Endothelial cell of umbilical vein (primary cell): ENCODE data around the gene FAM210B. TPM values are rescaled to one million over a fixed set of nuclear protein-coding genes. Genes with fewer than 3 reads are reported as not detected.

Experiments
- BruUV-seq: library from RNA; stranded (reverse); fragments of 400-500 nt; replicated peaks from 2 replicates; lab custom pipeline; 2021; lab: Mats Ljungman, UMichigan
- CTCF ChIA-PET: fragments of 300-600, 350-600 bp; sonication (Branson Sonifier 250); formaldehyde crosslinking; loops from one replicate; lab custom pipeline; 2021; ENCODE audit warnings: antibody characterized with exemption, inconsistent platforms; lab: Charles Lee
- POLR2A ChIA-PET: fragments of 300-600, 350-600 bp; sonication (Branson Sonifier 250); formaldehyde crosslinking; loops from one replicate; lab custom pipeline; 2021; ENCODE audit warnings: antibody characterized with exemption, inconsistent platforms; lab: Charles Lee
- DNase-seq: peaks from one replicate; pipeline ENCODE4 v3.0.0-alpha.2; 2011; ENCODE audit warnings: low read depth, low spot score
- FAIRE-seq: peaks from 2 replicates; lab custom pipeline; 2011; peaks lifted over from hg19 to GRCh38; lab: Jason Lieb, UNC
- H2AFZ ChIP-seq: 2 replicates; pipeline ENCODE4 v1.6.0; 2012; ENCODE audit warnings: low read depth, low read length, control low read depth, inconsistent platforms
- H3K27ac ChIP-seq: 2 replicates; pipeline ENCODE4 v1.5.1; 2011; ENCODE audit warnings: low read depth, mild to moderate bottlenecking, control low read depth, low read length, moderate library complexity; ENCODE audit not compliant: insufficient read depth
- H3K27me3 ChIP-seq, 2 experiments: 2 replicates each; pipeline versions ENCODE4 v1.6.0 to v1.6.1; 2011; ENCODE audit warnings: low read length in 2 of 2, mixed read lengths in 1 of 2; ENCODE audit not compliant: control insufficient read depth in 2 of 2, insufficient read depth in 2 of 2
- H3K36me3 ChIP-seq, 2 experiments: 2 replicates in 1 of 2; 3 replicates in 1 of 2; pipeline ENCODE4 v1.5.1; 2011; ENCODE audit warnings: low read length in 2 of 2, mild to moderate bottlenecking in 1 of 2, moderate library complexity in 1 of 2; ENCODE audit not compliant: control insufficient read depth in 2 of 2, insufficient read depth in 2 of 2; ENCODE audit errors: extremely low read depth in 1 of 2
- H3K4me1 ChIP-seq: 3 replicates; pipeline ENCODE4 v1.5.1; 2011; ENCODE audit warnings: mild to moderate bottlenecking, low read length; ENCODE audit not compliant: control insufficient read depth, insufficient read depth; ENCODE audit errors: extremely low read depth
- H3K4me2 ChIP-seq: 2 replicates; pipeline ENCODE4 v1.6.1; 2011; ENCODE audit warnings: low read length, control low read depth, mixed read lengths; ENCODE audit not compliant: insufficient read depth
- H3K4me3 ChIP-seq, 3 experiments: fragments of 200-600 bp in 1 of 3; sonication (generic), shearing (Covaris generic) in 1 of 3; replicated peaks in 1 of 3; 2 replicates each; pipeline ENCODE4 v1.5.1; 2011 to 2016; ENCODE audit warnings: control low read depth in 3 of 3, low read length in 3 of 3, mild to moderate bottlenecking in 2 of 3, inconsistent platforms in 1 of 3, low read depth in 1 of 3, moderate library complexity in 1 of 3; ENCODE audit not compliant: insufficient read depth in 1 of 3
- H3K79me2 ChIP-seq: 2 replicates; pipeline ENCODE4 v1.6.0; 2012; ENCODE audit warnings: low read length, inconsistent platforms; ENCODE audit not compliant: control insufficient read depth, insufficient read depth
- H3K9ac ChIP-seq: replicated peaks from 2 replicates; pipeline ENCODE3; 2011; ENCODE audit warnings: low read length, control low read depth; ENCODE audit not compliant: insufficient read depth; ENCODE audit errors: extremely low read depth
- H3K9me1 ChIP-seq: replicated peaks from 3 replicates; pipeline ENCODE4 v1.6.0; 2011; ENCODE audit warnings: mild to moderate bottlenecking, low read length; ENCODE audit not compliant: control insufficient read depth, insufficient read depth; ENCODE audit errors: extremely low read depth
- H3K9me3 ChIP-seq: replicated peaks from 2 replicates; pipeline ENCODE4 v1.5.1; 2012; ENCODE audit warnings: low read length, inconsistent platforms; ENCODE audit not compliant: control insufficient read depth, insufficient read depth
- H4K20me1 ChIP-seq: replicated peaks from 2 replicates; pipeline ENCODE3; 2011; ENCODE audit warnings: mild to moderate bottlenecking, low read length; ENCODE audit not compliant: control insufficient read depth, insufficient read depth; ENCODE audit errors: extremely low read depth
- CTCF ChIP-seq, 2 donors: IDR thresholded peaks; 1 replicate in 1 of 2; 2 replicates in 1 of 2; pipeline ENCODE4 v1.5.1; 2011; ENCODE audit warnings: low read length in 2 of 2, mild to moderate bottlenecking in 2 of 2, moderate library complexity in 2 of 2, control low read depth in 1 of 2, inconsistent platforms in 1 of 2, low read depth in 1 of 2; ENCODE audit not compliant: insufficient read depth in 1 of 2; ENCODE audit errors: extremely low read depth in 1 of 2
- EZH2 ChIP-seq: IDR thresholded peaks from 2 replicates; pipeline ENCODE4 v1.6.1; 2012; ENCODE audit warnings: borderline replicate concordance, low read depth, mild to moderate bottlenecking, moderate library complexity, low read length, inconsistent platforms; ENCODE audit not compliant: severe bottlenecking
- FOS ChIP-seq: IDR thresholded peaks from 2 replicates; pipeline ENCODE4 v1.6.1; 2011; ENCODE audit warnings: mild to moderate bottlenecking, low read length, moderate library complexity, borderline replicate concordance; ENCODE audit not compliant: insufficient read depth
- GATA2 ChIP-seq: IDR thresholded peaks from 2 replicates; pipeline ENCODE4 v1.7.0; 2011; ENCODE audit warnings: low read depth, mild to moderate bottlenecking, moderate library complexity, mixed read lengths, low read length; ENCODE audit not compliant: insufficient read length, insufficient read depth
- JUN ChIP-seq: IDR thresholded peaks from 2 replicates; pipeline ENCODE4 v1.6.1; 2011; ENCODE audit warnings: borderline replicate concordance, low read depth; ENCODE audit not compliant: insufficient read length, insufficient read depth
- MAX ChIP-seq: IDR thresholded peaks from 2 replicates; pipeline ENCODE4 v1.6.1; 2011; ENCODE audit not compliant: insufficient read depth, insufficient read length
- MYC ChIP-seq: IDR thresholded peaks from one replicate; pipeline ENCODE4 v1.6.1; 2011; ENCODE audit warnings: mild to moderate bottlenecking, low read depth, low read length
- POLR2A ChIP-seq: IDR thresholded peaks from 2 replicates; pipeline ENCODE4 v1.6.1; 2012; ENCODE audit warnings: low read depth, mild to moderate bottlenecking, control low read depth, low read length
- POLR2AphosphoS5 ChIP-seq: IDR thresholded peaks from 2 replicates; pipeline ENCODE4 v1.6.1; 2012; ENCODE audit warnings: low read depth, mild to moderate bottlenecking, control low read depth, low read length, moderate library complexity; ENCODE audit not compliant: insufficient read depth
- dilution Hi-C: fragments of 300-500 bp; cut with MboI; formaldehyde crosslinking; loops from one replicate; pipeline ENCODE4 v1.15.0; 2019; ENCODE audit warnings: low sequenced_read_pairs; ENCODE audit not compliant: extremely low pct_ligation_motif_present
- intact Hi-C: fragments of 100-400 bp; cut with micrococcal nuclease; formaldehyde crosslinking; loops from one replicate; pipeline ENCODE4 v1.10.0; 2022
- polyA plus RNA-seq, 4 experiments: library from polyadenylated mRNA; depleted of rRNA in 3 of 4; stranded (reverse) in 3 of 4; unstranded in 1 of 4; fragments of >200 nt; gene quantifications; 2 replicates each; pipeline versions ENCODE4 v1.2.1 to v1.2.3, GENCODE V29; 2011 to 2012; ENCODE audit warnings: missing spikeins in 1 of 4
- total RNA-seq: library from RNA; stranded (reverse); gene quantifications from 2 replicates; pipeline ENCODE4 v1.2.3, GENCODE V29; 2021

FAM210B gene
- total and polyA plus RNA-seq, 2 donors (not counting 3 experiments of a cell fraction or from before 2014, with no cell fraction given) = 24.6 to 37.6 TPM

- FAIRE-seq (peak; percentile 55), DNase-seq (peak; percentile 24)
- Histone ChIP-seq H3K27ac (peak overlapping the region; percentile 50), H3K9me1 (no peaks in the 10 kb centered on the region), H3K4me1 (peaks cover 14% of the 10 kb centered on the region), H4K20me1 (no peaks in the 10 kb centered on the region), H3K79me2 (peaks cover 61% of the 10 kb centered on the region), H3K4me3 (peak overlapping the region; percentile 52 to 79 (median 78)), H3K27me3 (no peaks in the 10 kb centered on the region), H3K9me3 (no peaks in the 10 kb centered on the region), H3K4me2 (peak overlapping the region; percentile 82), H3K9ac (peak overlapping the region; percentile 81), H2AFZ (peak overlapping the region; percentile 33), H3K36me3 (peaks cover 13 to 17% of the 10 kb centered on the region in 2 experiments)
- TF ChIP-seq JUN = no peak
- no peak for TF ChIP-seq POLR2A
- no peak for TF ChIP-seq FOS
- TF ChIP-seq POLR2AphosphoS5 = no peak
- TF ChIP-seq GATA2 = no peak
- TF ChIP-seq EZH2 = no peak
- TF ChIP-seq CTCF (IDR thresholded peaks at IDR 0.05; ENCODE audit: extremely low read depth in 1 of 2, insufficient read depth in 1 of 2, low read depth in 1 of 2, low read length in 2 of 2) = no peak
- TF ChIP-seq MYC = no peak
- TF ChIP-seq MAX = no peak
- BruUV-seq = no TSS peak
- intact Hi-C loops (loop anchor here (1.0 kb wide), 3 partner anchors 29 to 75 kb away; partner anchors contain the start of genes FAM210B and RTF2), dilution Hi-C loops (no loop called here)
- ChIA-PET POLR2A (interaction anchor here (1.5 kb wide), 1 partner anchor 34 kb away, joined by 6 read pairs; the partner anchor contains the start of gene FAM210B), CTCF (interaction anchor here (0.8 to 1.8 kb wide), 2 partner anchors 29 to 33 kb away, joined by 3 to 5 read pairs; no protein-coding TSS in a partner anchor)
Measured at GRCh38 chr20:56392881-56393482, 34.2 kb downstream of the FAM210B start.
